Skeletal muscle tissue (tissue), 4 donors: Measurements from ENCODE around the gene SULT1C3. TPM values are rescaled to one million over a fixed set of nuclear protein-coding genes. Genes with fewer than 3 reads are reported as not detected.
"Not testable (repeated sequence)": the region's sequence is repeated elsewhere in the genome, so short reads cannot be mapped to it uniquely, and the experiment has no call there.

Experiments used
- H3K27ac ChIP-seq: one replicate; pipeline ENCODE4 v1.7.0; 2013; ENCODE audit warnings: mild to moderate bottlenecking, low read depth, low read length, inconsistent platforms
- H3K27me3 ChIP-seq, 3 donors: one replicate each; pipeline ENCODE4 v1.7.0; 2013; ENCODE audit warnings: low read length in 3 of 3; ENCODE audit not compliant: control insufficient read depth in 3 of 3, insufficient read depth in 3 of 3
- H3K36me3 ChIP-seq, 3 donors: one replicate each; pipeline ENCODE4 v1.7.0; 2013; ENCODE audit warnings: low read length in 3 of 3; ENCODE audit not compliant: control insufficient read depth in 3 of 3, insufficient read depth in 3 of 3
- H3K4me1 ChIP-seq, 3 donors: one replicate each; pipeline ENCODE4 v1.7.0; 2013; ENCODE audit warnings: low read length in 3 of 3, mild to moderate bottlenecking in 3 of 3; ENCODE audit not compliant: control insufficient read depth in 3 of 3, insufficient read depth in 3 of 3
- H3K4me3 ChIP-seq, 3 donors: one replicate each; pipeline ENCODE4 v1.7.0; 2013; ENCODE audit warnings: low read length in 3 of 3
- H3K9ac ChIP-seq, 3 donors: one replicate each; pipeline ENCODE4 v1.7.0; 2013; ENCODE audit warnings: low read length in 3 of 3, mild to moderate bottlenecking in 3 of 3, moderate library complexity in 2 of 3, low read depth in 1 of 3
- H3K9me3 ChIP-seq, 3 donors: one replicate each; pipeline ENCODE4 v1.7.0; 2013; ENCODE audit warnings: low read length in 3 of 3; ENCODE audit not compliant: control insufficient read depth in 3 of 3
- total RNA-seq: library from RNA; depleted of rRNA; stranded (reverse); fragments of >200 nt; gene quantifications from one replicate; pipeline ENCODE4 v1.2.3, GENCODE V29; 2014
- donor health status: Osteomylitis.

The SULT1C3 gene
- total RNA-seq, 1 donor from 2014 or later, result not detected

DNA sequence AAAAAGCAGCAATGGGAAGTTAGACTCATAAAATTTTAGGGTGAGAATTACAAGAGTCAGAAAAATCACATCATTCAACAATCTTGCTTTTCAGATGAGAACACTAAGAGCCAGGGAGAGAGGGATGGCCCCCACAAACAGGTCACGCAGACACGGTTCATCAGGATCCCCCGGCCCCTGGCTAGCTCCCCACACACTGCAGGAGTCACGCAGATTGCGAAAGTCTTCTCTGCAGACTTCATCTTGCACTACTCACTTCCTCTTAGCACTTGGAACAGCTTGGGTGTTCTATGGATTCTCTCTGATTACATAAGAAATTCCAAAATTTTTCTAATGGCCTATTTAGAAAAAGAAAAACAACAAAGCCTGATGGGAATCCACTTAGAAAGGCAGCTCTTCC, 27.3 kb downstream of the SULT1C3 start:
- Histone ChIP-seq H3K9ac (no peak overlapping the region), H3K27ac (peak overlapping the region; percentile 13), H3K9me3 (no peaks in the 10 kb centered on the region), H3K4me3 (no peak overlapping the region), H3K36me3 (no peaks in the 10 kb centered on the region), H3K27me3 (no peaks in the 10 kb centered on the region), H3K4me1 (no peaks in the 10 kb centered on the region)

DNA sequence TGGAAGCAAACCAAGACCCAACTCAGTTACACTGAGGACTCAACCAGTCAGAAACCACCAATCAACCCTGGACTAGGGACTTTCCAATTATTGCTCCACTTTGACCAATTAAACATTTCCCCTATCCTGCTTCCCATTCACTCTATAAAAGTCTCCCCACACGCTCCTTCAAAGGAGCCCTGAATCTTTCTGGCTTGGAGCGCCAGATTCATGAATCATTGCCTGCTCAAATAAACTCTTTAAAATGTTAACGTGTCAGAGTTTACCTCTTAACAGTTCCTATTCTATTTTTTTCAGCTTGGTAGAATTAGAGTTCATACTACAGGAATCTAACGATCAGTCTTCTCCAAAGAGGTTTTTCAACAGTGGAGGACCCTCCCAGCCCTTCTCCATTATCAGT, 28.2 kb downstream of the SULT1C3 start:
- no peaks in the 10 kb centered on the region for H3K36me3 ChIP-seq
- no peak overlapping the region for H3K9ac ChIP-seq
- no peaks in the 10 kb centered on the region for H3K9me3 ChIP-seq
- no peaks in the 10 kb centered on the region for H3K27me3 ChIP-seq
- H3K4me3 ChIP-seq, result no peak overlapping the region
- H3K27ac ChIP-seq, result peak overlapping the region; percentile 13
- H3K4me1 ChIP-seq, result no peaks in the 10 kb centered on the region

DNA sequence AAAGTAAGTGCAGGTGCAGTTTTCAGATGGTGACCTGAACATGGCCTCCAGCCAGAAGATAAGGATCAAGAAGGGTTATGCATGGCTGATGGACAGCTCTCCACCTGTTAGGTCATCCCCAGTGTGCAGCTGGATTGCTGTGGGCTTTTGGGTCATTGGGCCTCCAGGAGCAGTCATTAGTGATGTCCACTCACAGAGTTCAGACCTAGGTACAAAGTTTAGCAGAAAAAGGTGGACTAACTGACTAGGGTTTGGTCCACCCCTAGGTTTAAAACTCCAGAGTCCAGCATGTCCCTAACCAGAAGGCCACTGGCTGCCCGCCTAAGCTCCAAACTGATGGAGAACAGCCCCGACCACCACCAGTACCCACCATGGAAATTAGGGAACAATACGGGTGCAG, 30.6 kb downstream of the SULT1C3 start:
- no peaks in the 10 kb centered on the region for H3K36me3 ChIP-seq
- H3K27ac ChIP-seq, result no peak overlapping the region
- H3K9me3 ChIP-seq, result no peaks in the 10 kb centered on the region
- no peaks in the 10 kb centered on the region for H3K4me1 ChIP-seq
- H3K4me3 ChIP-seq, result no peak overlapping the region
- H3K27me3 ChIP-seq, result no peaks in the 10 kb centered on the region
- H3K9ac ChIP-seq, result no peak overlapping the region

DNA sequence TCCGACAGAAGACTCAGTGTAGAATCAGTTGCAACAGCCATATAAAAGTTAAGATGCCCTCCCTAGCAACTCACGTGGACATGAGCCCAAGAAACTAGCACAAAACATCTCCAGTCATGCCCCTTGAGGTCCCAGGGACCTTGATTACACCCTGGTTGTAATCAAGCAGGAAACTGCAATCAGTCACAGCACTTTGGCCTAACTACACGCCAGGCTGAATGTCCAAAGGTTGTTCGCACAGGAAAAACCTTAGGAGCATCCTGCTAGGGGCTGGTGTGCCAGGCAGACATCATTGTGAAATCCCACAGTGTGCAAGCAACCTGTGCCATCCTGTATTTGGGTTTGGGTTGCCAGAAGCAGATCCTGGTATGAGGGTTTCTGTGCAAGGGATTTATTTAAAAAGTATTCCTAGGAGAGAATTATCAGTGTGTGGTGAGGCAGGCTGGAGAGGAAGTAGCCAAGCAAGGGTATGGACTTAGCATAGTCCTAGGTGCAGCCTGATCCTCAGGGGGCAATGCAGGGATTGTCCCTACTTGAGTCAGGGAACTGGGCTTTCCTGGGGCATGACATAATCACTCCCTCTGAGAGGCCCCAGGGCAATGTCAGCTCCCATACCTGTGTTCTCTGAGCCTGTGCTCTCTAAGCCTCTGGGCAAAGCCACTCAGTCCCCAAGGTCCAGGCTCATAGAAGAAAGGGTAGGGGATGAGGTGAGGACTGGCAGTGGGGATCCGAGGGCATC, 31.2 kb downstream of the SULT1C3 start:
- no peak overlapping the region for H3K27ac ChIP-seq

DNA sequence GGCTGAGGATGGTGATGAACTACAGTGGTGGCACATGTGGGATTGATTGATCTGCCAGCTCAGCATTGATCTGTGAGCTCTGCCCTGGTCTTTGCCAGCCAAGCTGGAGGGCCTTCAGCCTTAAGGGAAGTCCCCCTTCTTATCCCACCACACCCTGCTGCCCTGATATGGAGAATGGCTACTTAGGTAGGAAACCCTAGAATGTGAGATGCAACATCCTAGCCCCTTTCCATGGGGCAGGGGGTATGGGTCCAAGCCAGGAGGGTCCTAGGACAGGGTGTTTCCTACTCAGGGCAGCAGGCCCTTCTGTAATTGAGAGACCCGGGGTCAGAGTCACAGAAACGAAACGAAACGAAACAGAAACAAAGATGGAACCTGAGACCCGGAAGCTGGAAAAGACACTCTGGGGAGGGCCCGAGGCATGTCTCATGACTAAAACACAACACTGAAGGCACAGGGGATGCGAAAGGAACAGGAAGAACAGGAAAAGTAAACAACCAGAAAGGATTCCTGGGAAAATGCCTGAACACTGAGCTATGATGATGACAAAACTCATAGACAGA, 32.0 kb downstream of the SULT1C3 start:
- peak overlapping the region; percentile 39 for H3K27ac ChIP-seq
- no peaks in the 10 kb centered on the region for H3K4me1 ChIP-seq
- peak overlapping the region in 1 of 3 donors; percentile 33 for H3K9ac ChIP-seq
- no peaks in the 10 kb centered on the region for H3K9me3 ChIP-seq
- peak overlapping the region; percentile 47 to 60 (median 57) for H3K4me3 ChIP-seq
- no peaks in the 10 kb centered on the region for H3K27me3 ChIP-seq
- no peaks in the 10 kb centered on the region for H3K36me3 ChIP-seq

More for the DNA sequence above, 31.2 kb downstream of the SULT1C3 start:
- H3K9me3 ChIP-seq, result no peaks in the 10 kb centered on the region
- H3K4me3 ChIP-seq, result no peak overlapping the region
- H3K9ac ChIP-seq, result no peak overlapping the region
- H3K4me1 ChIP-seq, result no peaks in the 10 kb centered on the region
- H3K27me3 ChIP-seq, result no peaks in the 10 kb centered on the region
- H3K36me3 ChIP-seq, result no peaks in the 10 kb centered on the region

DNA sequence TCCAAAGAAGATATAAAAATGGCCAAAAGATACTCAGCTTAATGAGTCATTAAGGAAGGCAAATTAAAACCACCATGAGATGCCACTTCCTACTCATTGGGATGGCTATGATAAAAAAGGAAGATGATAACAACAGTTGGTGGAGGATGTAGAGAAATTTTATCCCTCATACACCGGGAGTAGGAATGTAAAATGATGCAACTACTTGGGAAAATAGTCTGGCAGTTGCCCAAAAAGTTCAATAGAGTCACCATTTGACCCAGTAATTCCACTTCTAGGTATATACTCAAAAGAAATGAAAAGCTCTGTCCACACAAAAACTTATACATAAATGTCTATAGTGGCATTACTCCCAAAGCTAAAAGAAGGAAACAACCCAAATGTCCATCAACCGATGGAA, 38.9 kb downstream of the SULT1C3 start:
- Histone ChIP-seq H3K27ac (no peak overlapping the region), H3K9me3 (no peaks in the 10 kb centered on the region), H3K36me3 (no peaks in the 10 kb centered on the region), H3K4me1 (no peaks in the 10 kb centered on the region), H3K4me3 (no peak overlapping the region), H3K27me3 (no peaks in the 10 kb centered on the region), H3K9ac (no peak overlapping the region)

DNA sequence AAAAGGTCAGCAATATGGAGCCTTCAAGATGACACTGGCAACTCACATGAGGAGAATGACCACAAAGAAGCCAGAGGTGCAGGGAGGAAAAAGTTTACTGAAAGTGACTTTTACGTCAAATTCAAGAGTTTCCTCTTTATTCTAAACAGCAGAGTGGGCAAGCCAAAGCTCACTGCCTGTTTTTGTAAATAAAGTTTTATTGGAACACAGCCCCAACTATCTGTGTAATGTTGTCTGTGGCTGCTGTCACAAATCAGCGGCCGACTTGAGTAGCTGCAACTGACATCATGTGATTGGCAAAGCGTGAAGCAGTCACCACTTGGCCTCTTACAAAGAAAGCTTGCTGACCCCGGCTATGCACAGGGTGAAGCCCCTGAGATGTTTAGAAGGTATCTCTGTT, 39.7 kb downstream of the SULT1C3 start:
- H3K9me3 ChIP-seq, result no peaks in the 10 kb centered on the region

DNA sequence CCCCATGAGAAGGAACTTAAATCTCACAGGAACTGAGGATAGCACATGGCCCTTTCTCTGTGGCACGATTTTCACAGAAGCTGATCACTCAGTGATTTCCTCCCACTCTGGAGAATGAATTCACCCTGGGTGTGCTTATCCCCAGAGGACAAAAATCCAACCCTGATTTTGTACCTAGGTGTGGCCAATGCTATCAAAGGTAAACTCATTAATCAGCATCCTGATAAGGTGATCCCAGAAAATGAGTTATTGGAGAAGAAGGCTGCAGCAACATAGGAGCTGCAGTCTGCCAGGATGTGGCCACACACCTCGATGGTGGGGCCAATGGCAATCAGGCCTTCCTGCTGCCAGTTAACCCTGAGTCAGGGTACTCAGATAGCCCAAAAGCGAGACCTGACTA, 40.7 kb downstream of the SULT1C3 start:
- Histone ChIP-seq H3K4me1 (no peaks in the 10 kb centered on the region), H3K9me3 (no peaks in the 10 kb centered on the region), H3K27ac (no peak overlapping the region), H3K4me3 (no peak overlapping the region), H3K36me3 (no peaks in the 10 kb centered on the region), H3K9ac (no peak overlapping the region), H3K27me3 (peaks cover 0 to 2% (median 0%) of the 10 kb centered on the region in 3 donors)

More for the DNA sequence above, 39.7 kb downstream of the SULT1C3 start:
- Histone ChIP-seq H3K9ac (no peak overlapping the region), H3K4me3 (no peak overlapping the region), H3K36me3 (no peaks in the 10 kb centered on the region), H3K27ac (no peak overlapping the region), H3K4me1 (no peaks in the 10 kb centered on the region), H3K27me3 (no peaks in the 10 kb centered on the region)

DNA sequence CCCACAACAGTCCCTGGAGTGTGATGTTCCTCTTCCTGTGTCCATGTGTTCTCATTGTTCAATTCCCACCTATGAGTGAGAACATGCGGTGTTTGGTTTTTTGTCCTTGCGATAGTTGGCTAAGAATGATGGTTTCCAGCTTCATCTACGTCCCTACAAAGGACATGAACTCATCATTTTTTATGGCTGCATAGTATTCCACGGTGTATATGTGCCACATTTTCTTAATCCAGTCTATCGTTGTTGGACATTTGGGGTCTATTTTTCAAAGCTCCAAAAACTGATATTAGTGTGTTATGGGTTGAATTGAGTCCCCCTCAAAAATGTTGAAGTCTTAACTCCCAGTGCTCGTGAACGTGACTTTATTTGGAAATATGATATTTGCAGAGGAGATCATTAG, 44.8 kb downstream of the SULT1C3 start:
- not testable (repeated sequence) for H3K36me3 ChIP-seq, H3K27ac ChIP-seq, H3K9ac ChIP-seq, H3K4me3 ChIP-seq, H3K4me1 ChIP-seq, H3K27me3 ChIP-seq, H3K9me3 ChIP-seq

DNA sequence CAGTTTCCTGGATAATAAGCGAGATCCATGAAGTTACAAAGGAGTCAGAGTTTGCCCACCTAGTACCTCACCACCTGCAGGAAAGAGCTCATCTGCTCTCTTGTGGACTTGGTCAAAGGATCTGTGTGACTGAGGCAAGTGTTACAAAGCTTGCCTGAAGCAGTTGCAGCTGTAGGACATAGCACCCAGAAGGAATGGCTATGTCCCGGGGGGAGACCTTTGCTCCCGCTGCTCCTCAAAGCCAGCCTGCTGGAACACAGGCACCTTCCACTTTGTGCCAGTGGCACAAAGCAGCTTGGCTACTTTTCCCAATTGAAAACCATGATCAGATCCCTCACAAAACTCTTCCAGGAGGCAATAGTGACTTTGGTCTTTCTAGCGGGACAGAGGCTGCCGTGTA, 45.8 kb downstream of the SULT1C3 start:
- H3K9me3 ChIP-seq, result no peaks in the 10 kb centered on the region
- H3K36me3 ChIP-seq, result no peaks in the 10 kb centered on the region
- H3K4me1 ChIP-seq, result no peaks in the 10 kb centered on the region
- no peak overlapping the region for H3K4me3 ChIP-seq
- H3K27me3 ChIP-seq, result peaks cover 0 to 2% (median 0%) of the 10 kb centered on the region in 3 donors
- no peak overlapping the region for H3K27ac ChIP-seq
- H3K9ac ChIP-seq, result no peak overlapping the region
